SK-N-SH treated with all-trans-retinoic acid at 6 μM for 48 hours (cell line): ENCODE measurements around the gene ITGA3.

ENCODE experiments used
- ATAC-seq: fragments of 200-7000 bp; cut with Tn5 transposase; 3 replicates; pipeline ENCODE4 v1.9.1; 2020; ENCODE audit warnings: mild to moderate bottlenecking, moderate library complexity
- ARNTL ChIP-seq: fragments of 450-650 bp; formaldehyde crosslinking; IDR thresholded peaks from 2 replicates; pipeline ENCODE4 v1.5.0; 2020; ENCODE audit warnings: low read depth, mild to moderate bottlenecking, moderate library complexity, borderline replicate concordance
- BACH2 ChIP-seq: fragments of 250-450 bp; sonication (Bioruptor Pico); IDR thresholded peaks from 2 replicates; pipeline ENCODE4 v1.9.0; 2021; ENCODE audit warnings: mild to moderate bottlenecking, borderline replicate concordance
- CSDC2 ChIP-seq: fragments of 250-450 bp; sonication (Bioruptor Pico); IDR thresholded peaks from 2 replicates; pipeline ENCODE4 v1.5.0; 2020; ENCODE audit warnings: mild to moderate bottlenecking, moderate library complexity
- GLIS3 ChIP-seq: fragments of 250-450 bp; sonication (Bioruptor Pico); IDR thresholded peaks from 2 replicates; pipeline ENCODE4 v1.5.0; 2020; ENCODE audit warnings: mild to moderate bottlenecking, moderate library complexity
- ISL1 ChIP-seq: fragments of 250-450 bp; sonication (Bioruptor Pico); IDR thresholded peaks from 2 replicates; pipeline ENCODE4 v2.1.2; 2022; ENCODE audit warnings: mild to moderate bottlenecking, moderate library complexity
- OSR1 ChIP-seq: fragments of 250-450 bp; sonication (Bioruptor Pico); IDR thresholded peaks from 2 replicates; pipeline ENCODE4 v1.8.0; 2022; ENCODE audit warnings: moderate library complexity, mild to moderate bottlenecking, inconsistent platforms
- POU6F1 ChIP-seq: fragments of 250-450 bp; sonication (Bioruptor Pico); IDR thresholded peaks from 2 replicates; pipeline ENCODE4 v1.8.0; 2021; ENCODE audit warnings: low read depth, mild to moderate bottlenecking, moderate library complexity, borderline replicate concordance
- PPARA ChIP-seq: fragments of 250-450 bp; sonication (Bioruptor Pico); IDR thresholded peaks from 2 replicates; pipeline ENCODE4 v1.5.0; 2020; ENCODE audit warnings: mild to moderate bottlenecking, borderline replicate concordance
- RARB ChIP-seq: fragments of 250-450 bp; sonication (Bioruptor Pico); IDR thresholded peaks from 2 replicates; pipeline ENCODE4 v1.8.0; 2021; ENCODE audit warnings: mild to moderate bottlenecking, moderate library complexity
- SNAI2 ChIP-seq: fragments of 250-450 bp; sonication (Bioruptor Pico); IDR thresholded peaks from 2 replicates; pipeline ENCODE4 v1.5.0; 2020; ENCODE audit warnings: mild to moderate bottlenecking, moderate library complexity
- TCF4 ChIP-seq: fragments of 250-450 bp; sonication (Bioruptor Pico); IDR thresholded peaks from 2 replicates; pipeline ENCODE4 v1.8.0; 2021; ENCODE audit warnings: mild to moderate bottlenecking, moderate library complexity, borderline replicate concordance
- TOX ChIP-seq: fragments of 250-450 bp; sonication (Bioruptor Pico); IDR thresholded peaks from 2 replicates; pipeline ENCODE4 v1.8.0; 2021; ENCODE audit warnings: mild to moderate bottlenecking, moderate library complexity, borderline replicate concordance
- ZC3H10 ChIP-seq: fragments of 250-450 bp; sonication (Bioruptor Pico); IDR thresholded peaks from 2 replicates; pipeline ENCODE4 v1.5.1; 2021; ENCODE audit warnings: mild to moderate bottlenecking, moderate library complexity
- ZFP3 ChIP-seq: fragments of 250-450 bp; sonication (Bioruptor Pico); IDR thresholded peaks from 2 replicates; pipeline ENCODE4 v1.5.0; 2020; ENCODE audit warnings: mild to moderate bottlenecking, moderate library complexity
- ZFP30 ChIP-seq: fragments of 450-650 bp; formaldehyde crosslinking; IDR thresholded peaks from 2 replicates; pipeline ENCODE4 v1.5.0; 2022; ENCODE audit warnings: mild to moderate bottlenecking, moderate library complexity
- ZNF70 ChIP-seq: fragments of 450-650 bp; formaldehyde crosslinking; IDR thresholded peaks from 2 replicates; pipeline ENCODE4 v1.5.0; 2020; ENCODE audit warnings: mild to moderate bottlenecking, moderate library complexity
- ZNF8 ChIP-seq: fragments of 450-650 bp; formaldehyde crosslinking; IDR thresholded peaks from 2 replicates; pipeline ENCODE4 v1.5.0; 2020; ENCODE audit warnings: mild to moderate bottlenecking, moderate library complexity
- TF ChIP-seq, protein P1 (sequence below): fragments of 250-450 bp; sonication (Bioruptor Pico); IDR thresholded peaks from 2 replicates; pipeline ENCODE4 v1.5.1; 2021; ENCODE audit warnings: mild to moderate bottlenecking, moderate library complexity
- TF ChIP-seq, protein P2 (sequence below): fragments of 250-450 bp; sonication (Bioruptor Pico); IDR thresholded peaks from 2 replicates; pipeline ENCODE4 v1.5.0; 2020; ENCODE audit warnings: mild to moderate bottlenecking, moderate library complexity
- TF ChIP-seq, protein P3 (sequence below): fragments of 250-450 bp; sonication (Bioruptor Pico); IDR thresholded peaks from 2 replicates; pipeline ENCODE4 v1.5.1; 2020; ENCODE audit warnings: low read depth, mild to moderate bottlenecking, moderate library complexity

ITGA3 gene

DNA sequence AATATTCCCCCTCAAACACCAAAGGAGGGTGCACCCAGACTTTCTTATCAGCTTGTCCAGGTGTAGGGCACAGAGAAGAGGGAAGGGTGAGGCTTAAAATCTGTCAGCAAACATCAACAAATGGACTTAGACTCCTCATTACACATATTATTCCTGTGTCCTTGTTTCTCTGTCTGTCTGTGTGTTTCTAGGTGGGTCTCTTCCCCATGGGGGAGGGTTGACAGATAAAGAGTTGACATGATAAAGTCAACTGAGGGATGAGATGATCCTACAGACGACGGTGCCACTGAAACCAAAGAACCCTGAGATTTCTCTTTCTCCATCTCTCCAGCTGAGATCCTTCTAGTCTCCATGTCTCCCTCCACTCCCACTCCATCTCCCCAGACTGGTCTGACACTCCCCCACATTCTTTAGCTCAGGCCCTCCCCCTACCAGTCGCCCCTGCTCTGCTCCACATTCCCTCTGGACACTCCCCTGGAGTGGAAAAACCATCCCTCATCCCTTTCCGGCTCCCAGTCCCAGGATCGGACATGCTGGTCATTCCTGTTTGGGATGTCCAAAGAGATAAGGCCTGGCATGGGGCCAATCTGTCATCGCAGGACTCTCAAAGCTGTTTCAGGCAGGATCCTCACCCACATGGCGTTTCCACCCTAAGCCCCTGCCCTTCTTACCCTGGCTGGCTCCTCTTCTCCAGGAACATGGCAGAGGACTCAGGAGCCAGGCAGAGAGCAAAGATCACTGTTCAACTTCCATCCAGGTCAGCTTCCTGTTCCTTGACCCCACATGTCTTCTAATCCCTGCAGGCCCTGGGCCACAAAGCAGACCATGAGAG, 2.9 kb upstream of the ITGA3 start (continued):
- no peak for TF ChIP-seq BACH2
- TF ChIP-seq TOX (CRISPR knock-in tag), result no peak
- TF ChIP-seq, protein P1, sequence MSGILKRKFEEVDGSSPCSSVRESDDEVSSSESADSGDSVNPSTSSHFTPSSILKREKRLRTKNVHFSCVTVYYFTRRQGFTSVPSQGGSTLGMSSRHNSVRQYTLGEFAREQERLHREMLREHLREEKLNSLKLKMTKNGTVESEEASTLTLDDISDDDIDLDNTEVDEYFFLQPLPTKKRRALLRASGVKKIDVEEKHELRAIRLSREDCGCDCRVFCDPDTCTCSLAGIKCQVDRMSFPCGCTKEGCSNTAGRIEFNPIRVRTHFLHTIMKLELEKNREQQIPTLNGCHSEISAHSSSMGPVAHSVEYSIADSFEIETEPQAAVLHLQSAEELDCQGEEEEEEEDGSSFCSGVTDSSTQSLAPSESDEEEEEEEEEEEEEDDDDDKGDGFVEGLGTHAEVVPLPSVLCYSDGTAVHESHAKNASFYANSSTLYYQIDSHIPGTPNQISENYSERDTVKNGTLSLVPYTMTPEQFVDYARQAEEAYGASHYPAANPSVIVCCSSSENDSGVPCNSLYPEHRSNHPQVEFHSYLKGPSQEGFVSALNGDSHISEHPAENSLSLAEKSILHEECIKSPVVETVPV, result no peak
- no peak for TF ChIP-seq OSR1 (CRISPR knock-in tag)
- peak; percentile 65 for TF ChIP-seq ZFP3
- no peak for TF ChIP-seq ZNF8 (CRISPR knock-in tag)
- no peak for TF ChIP-seq TCF4 (CRISPR knock-in tag)

- TF ChIP-seq, protein P2, sequence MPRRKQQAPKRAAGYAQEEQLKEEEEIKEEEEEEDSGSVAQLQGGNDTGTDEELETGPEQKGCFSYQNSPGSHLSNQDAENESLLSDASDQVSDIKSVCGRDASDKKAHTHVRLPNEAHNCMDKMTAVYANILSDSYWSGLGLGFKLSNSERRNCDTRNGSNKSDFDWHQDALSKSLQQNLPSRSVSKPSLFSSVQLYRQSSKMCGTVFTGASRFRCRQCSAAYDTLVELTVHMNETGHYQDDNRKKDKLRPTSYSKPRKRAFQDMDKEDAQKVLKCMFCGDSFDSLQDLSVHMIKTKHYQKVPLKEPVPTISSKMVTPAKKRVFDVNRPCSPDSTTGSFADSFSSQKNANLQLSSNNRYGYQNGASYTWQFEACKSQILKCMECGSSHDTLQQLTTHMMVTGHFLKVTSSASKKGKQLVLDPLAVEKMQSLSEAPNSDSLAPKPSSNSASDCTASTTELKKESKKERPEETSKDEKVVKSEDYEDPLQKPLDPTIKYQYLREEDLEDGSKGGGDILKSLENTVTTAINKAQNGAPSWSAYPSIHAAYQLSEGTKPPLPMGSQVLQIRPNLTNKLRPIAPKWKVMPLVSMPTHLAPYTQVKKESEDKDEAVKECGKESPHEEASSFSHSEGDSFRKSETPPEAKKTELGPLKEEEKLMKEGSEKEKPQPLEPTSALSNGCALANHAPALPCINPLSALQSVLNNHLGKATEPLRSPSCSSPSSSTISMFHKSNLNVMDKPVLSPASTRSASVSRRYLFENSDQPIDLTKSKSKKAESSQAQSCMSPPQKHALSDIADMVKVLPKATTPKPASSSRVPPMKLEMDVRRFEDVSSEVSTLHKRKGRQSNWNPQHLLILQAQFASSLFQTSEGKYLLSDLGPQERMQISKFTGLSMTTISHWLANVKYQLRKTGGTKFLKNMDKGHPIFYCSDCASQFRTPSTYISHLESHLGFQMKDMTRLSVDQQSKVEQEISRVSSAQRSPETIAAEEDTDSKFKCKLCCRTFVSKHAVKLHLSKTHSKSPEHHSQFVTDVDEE, result no peak
- TF ChIP-seq POU6F1 (CRISPR knock-in tag) (no peak), TCF4 (CRISPR knock-in tag) (peak; percentile 91), ZC3H10 (no peak), RARB (CRISPR knock-in tag) (no peak), CSDC2 (CRISPR knock-in tag) (no peak)
- TF ChIP-seq, protein P3, sequence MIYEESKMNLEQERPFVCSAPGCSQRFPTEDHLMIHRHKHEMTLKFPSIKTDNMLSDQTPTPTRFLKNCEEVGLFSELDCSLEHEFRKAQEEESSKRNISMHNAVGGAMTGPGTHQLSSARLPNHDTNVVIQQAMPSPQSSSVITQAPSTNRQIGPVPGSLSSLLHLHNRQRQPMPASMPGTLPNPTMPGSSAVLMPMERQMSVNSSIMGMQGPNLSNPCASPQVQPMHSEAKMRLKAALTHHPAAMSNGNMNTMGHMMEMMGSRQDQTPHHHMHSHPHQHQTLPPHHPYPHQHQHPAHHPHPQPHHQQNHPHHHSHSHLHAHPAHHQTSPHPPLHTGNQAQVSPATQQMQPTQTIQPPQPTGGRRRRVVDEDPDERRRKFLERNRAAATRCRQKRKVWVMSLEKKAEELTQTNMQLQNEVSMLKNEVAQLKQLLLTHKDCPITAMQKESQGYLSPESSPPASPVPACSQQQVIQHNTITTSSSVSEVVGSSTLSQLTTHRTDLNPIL, result no peak
- TF ChIP-seq, protein P1, result no peak
These were observed 2.3 kb upstream of the ITGA3 start for GRCh38 chr17:50053654-50053960.

DNA sequence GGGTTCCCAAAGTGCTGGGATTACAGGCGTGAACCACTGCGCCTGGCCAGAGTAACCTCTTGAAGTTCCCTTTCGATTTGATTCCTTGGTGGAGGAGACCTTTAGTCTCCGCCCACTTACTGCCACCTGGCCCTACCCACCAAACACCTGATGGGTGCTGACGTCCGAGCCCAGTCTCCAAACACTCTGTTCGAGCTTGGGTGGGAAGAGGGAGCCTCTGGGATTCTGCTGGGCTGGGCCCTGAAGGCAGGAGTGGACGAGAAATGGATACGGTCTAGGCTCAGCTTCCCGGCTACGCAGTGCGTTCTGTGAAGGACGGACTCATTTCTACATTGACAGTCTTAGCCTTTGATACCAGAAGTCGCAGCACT, 870 bp upstream of the ITGA3 start:
- ATAC-seq, result no peak
- TF ChIP-seq ZFP30 (CRISPR knock-in tag) (no peak), POU6F1 (CRISPR knock-in tag) (no peak), TOX (CRISPR knock-in tag) (no peak), ZFP3 (no peak), ARNTL (CRISPR knock-in tag) (no peak), PPARA (CRISPR knock-in tag) (no peak), ISL1 (no peak), RARB (CRISPR knock-in tag) (no peak), OSR1 (CRISPR knock-in tag) (no peak), GLIS3 (no peak), ZNF8 (CRISPR knock-in tag) (no peak), ZC3H10 (no peak), BACH2 (no peak), ZNF70 (CRISPR knock-in tag) (no peak), CSDC2 (CRISPR knock-in tag) (no peak), SNAI2 (CRISPR knock-in tag) (no peak)
- TF ChIP-seq, protein P3, result no peak
- TF ChIP-seq, protein P1, result no peak

More at GRCh38 chr17:50053654-50053960, 2.3 kb upstream of the ITGA3 start:
- peak; percentile 33 for ATAC-seq
